H9 (cell line): Measurements from ENCODE around the gene LRRK2. TPM values are rescaled to one million over a fixed set of nuclear protein-coding genes. Genes with fewer than 3 reads are reported as not detected.

ENCODE experiments used
- DNase-seq: peaks from one replicate; pipeline ENCODE4 v3.0.0-alpha.2; 2017
- H2AFZ ChIP-seq: one replicate; pipeline ENCODE4 v1.6.1; 2013; ENCODE audit warnings: mild to moderate bottlenecking, low read length, control low read depth, moderate library complexity
- H2AK5ac ChIP-seq: 2 replicates; pipeline ENCODE4 v1.6.1; 2013; ENCODE audit warnings: low read length, control low read depth, mixed read lengths; ENCODE audit not compliant: insufficient read length
- H2BK120ac ChIP-seq: one replicate; pipeline ENCODE4 v1.6.1; 2013; ENCODE audit warnings: low read depth, mild to moderate bottlenecking, low read length, control low read depth, inconsistent platforms; ENCODE audit not compliant: poor library complexity, severe bottlenecking
- H2BK12ac ChIP-seq: 2 replicates; pipeline ENCODE4 v1.6.1; 2013; ENCODE audit warnings: low read length, control low read depth, mixed read lengths, low read depth; ENCODE audit not compliant: insufficient read length
- H2BK15ac ChIP-seq: 2 replicates; pipeline ENCODE4 v1.6.1; 2013; ENCODE audit warnings: low read depth, low read length, control low read depth
- H2BK20ac ChIP-seq: one replicate; pipeline ENCODE4 v1.6.1; 2013; ENCODE audit warnings: low read depth, mild to moderate bottlenecking, low read length, control low read depth, inconsistent platforms; ENCODE audit not compliant: poor library complexity, severe bottlenecking
- H2BK5ac ChIP-seq: 2 replicates; pipeline ENCODE4 v1.6.1; 2013; ENCODE audit warnings: low read length, control low read depth, mixed read lengths; ENCODE audit not compliant: insufficient read length
- H3K14ac ChIP-seq: 2 replicates; pipeline ENCODE4 v1.6.1; 2013; ENCODE audit warnings: low read length, control low read depth; ENCODE audit not compliant: insufficient read depth
- H3K18ac ChIP-seq: 2 replicates; pipeline ENCODE4 v1.6.1; 2013; ENCODE audit warnings: low read depth, mild to moderate bottlenecking, mixed read lengths, low read length, control low read depth; ENCODE audit not compliant: insufficient read length
- H3K23ac ChIP-seq: 2 replicates; pipeline ENCODE4 v1.6.1; 2013; ENCODE audit warnings: low read length, control low read depth, mixed read lengths, low read depth; ENCODE audit not compliant: insufficient read length
- H3K23me2 ChIP-seq: 2 replicates; pipeline ENCODE4 v1.6.1; 2013; ENCODE audit warnings: low read depth, mild to moderate bottlenecking, mixed read lengths, low read length, control low read depth; ENCODE audit not compliant: insufficient read length, poor library complexity, severe bottlenecking
- H3K27ac ChIP-seq: 2 replicates; pipeline ENCODE4 v1.5.1; 2013; ENCODE audit warnings: low read length, control low read depth, mixed read lengths, low read depth; ENCODE audit not compliant: insufficient read length
- H3K27me3 ChIP-seq: 2 replicates; pipeline ENCODE4 v1.6.1; 2013; ENCODE audit warnings: low read length, control low read depth, inconsistent platforms; ENCODE audit not compliant: insufficient read depth
- H3K4ac ChIP-seq: 2 replicates; pipeline ENCODE4 v1.6.1; 2013; ENCODE audit warnings: low read depth, mild to moderate bottlenecking, control low read depth, inconsistent platforms, low read length, moderate library complexity
- H3K4me1 ChIP-seq: 2 replicates; pipeline ENCODE4 v1.6.1; 2013; ENCODE audit warnings: low read length, control low read depth, inconsistent platforms; ENCODE audit not compliant: insufficient read depth
- H3K4me2 ChIP-seq: 2 replicates; pipeline ENCODE4 v1.6.1; 2013; ENCODE audit warnings: low read length, control low read depth, mixed read lengths; ENCODE audit not compliant: insufficient read length, insufficient read depth
- H3K56ac ChIP-seq: 2 replicates; pipeline ENCODE4 v1.6.1; 2013; ENCODE audit warnings: low read depth, mild to moderate bottlenecking, mixed read lengths, low read length, control low read depth; ENCODE audit not compliant: insufficient read length
- H3K79me1 ChIP-seq: 2 replicates; pipeline ENCODE4 v1.6.1; 2013; ENCODE audit warnings: low read depth, mild to moderate bottlenecking, moderate library complexity, low read length, control low read depth, inconsistent platforms; ENCODE audit not compliant: insufficient read depth, poor library complexity, severe bottlenecking
- H3K79me2 ChIP-seq: 2 replicates; pipeline ENCODE4 v1.6.1; 2013; ENCODE audit warnings: low read length, control low read depth, inconsistent platforms; ENCODE audit not compliant: insufficient read depth
- H3K9ac ChIP-seq: 2 replicates; pipeline ENCODE4 v1.6.1; 2013; ENCODE audit warnings: low read length, control low read depth, mixed read lengths; ENCODE audit not compliant: insufficient read length; ENCODE audit errors: extremely low read depth
- H3K9me3 ChIP-seq: one replicate; pipeline ENCODE4 v1.6.1; 2013; ENCODE audit warnings: low read depth, low read length, inconsistent platforms; ENCODE audit not compliant: control insufficient read depth
- H3T11ph ChIP-seq: one replicate; pipeline ENCODE4 v1.6.1; 2013; ENCODE audit warnings: mild to moderate bottlenecking, low read length, control low read depth, inconsistent platforms
- H4K20me1 ChIP-seq: one replicate; pipeline ENCODE4 v1.6.1; 2013; ENCODE audit not compliant: control insufficient read depth, insufficient read length, insufficient read depth
- H4K5ac ChIP-seq: 2 replicates; pipeline ENCODE4 v1.6.1; 2013; ENCODE audit warnings: low read depth, mild to moderate bottlenecking, mixed read lengths, low read length, control low read depth; ENCODE audit not compliant: insufficient read length
- H4K8ac ChIP-seq: replicated peaks from 2 replicates; pipeline ENCODE4 v1.6.1; 2013; ENCODE audit warnings: low read length, control low read depth, mixed read lengths, low read depth; ENCODE audit not compliant: insufficient read length
- H4K91ac ChIP-seq: 2 replicates; pipeline ENCODE4 v1.6.1; 2013; ENCODE audit warnings: low read depth, mild to moderate bottlenecking, moderate library complexity, mixed read lengths, low read length, control low read depth; ENCODE audit not compliant: insufficient read length
- H3K27ac Mint-ChIP-seq, 3 experiments: 2 replicates in 2 of 3; 3 replicates in 1 of 3; pipeline ENCODE4 v1.8.0; 2020 to 2021; ENCODE audit warnings: mixed read lengths in 3 of 3, mild to moderate bottlenecking in 1 of 3, moderate library complexity in 1 of 3
- H3K27me3 Mint-ChIP-seq: 2 replicates; pipeline ENCODE4 v1.8.0; 2021; ENCODE audit warnings: low read depth, mild to moderate bottlenecking, moderate library complexity, mixed read lengths
- H3K36me3 Mint-ChIP-seq, 3 experiments: 2 replicates in 2 of 3; 3 replicates in 1 of 3; pipeline ENCODE4 v1.8.0; 2020 to 2021; ENCODE audit warnings: low read depth in 3 of 3, mixed read lengths in 3 of 3; ENCODE audit not compliant: insufficient read depth in 1 of 3
- H3K4me1 Mint-ChIP-seq, 2 experiments: 2 replicates each; pipeline ENCODE4 v1.8.0; 2020; ENCODE audit warnings: mixed read lengths in 2 of 2
- H3K4me3 Mint-ChIP-seq, 2 experiments: 2 replicates in 1 of 2; 3 replicates in 1 of 2; pipeline ENCODE4 v1.8.0; 2020 to 2021; ENCODE audit warnings: mild to moderate bottlenecking in 2 of 2, mixed read lengths in 2 of 2, moderate library complexity in 1 of 2
- H3K9me3 Mint-ChIP-seq, 2 experiments: 2 replicates in 1 of 2; 3 replicates in 1 of 2; pipeline ENCODE4 v1.8.0; 2020; ENCODE audit warnings: mild to moderate bottlenecking in 2 of 2, mixed read lengths in 2 of 2, moderate library complexity in 1 of 2
- CTCF ChIP-seq: fragments of 200-600 bp; sonication (generic); conservative IDR thresholded peaks from 3 replicates; pipeline ENCODE4 v1.8.0; 2021; ENCODE audit warnings: antibody characterized with exemption, mild to moderate bottlenecking
- WGBS: extraction: QIAGEN DNeasy Blood & Tissue Kit; methylation state at CpG from one replicate; pipeline ENCODE4 v1.1.7; 2013; ENCODE audit warnings: missing lambda C conversion rate, low lambda C conversion rate, mixed read lengths; ENCODE audit not compliant: insufficient read length; ENCODE audit errors: extremely low coverage; 5-methylcytosine and 5-hydroxymethylcytosine counted together
- total RNA-seq: library from RNA; stranded (reverse); gene quantifications from 2 replicates; pipeline ENCODE4 v1.2.1, GENCODE V29; 2021

LRRK2 gene
- total RNA-seq, 1 experiment from 2014 or later: 0.17 TPM

GRCh38 chr12:40325349-40325960 is 100.7 kb downstream of the LRRK2 start:
- Histone ChIP-seq H3K4ac (no peak overlapping the region), H3K23me2 (no peaks in the 10 kb centered on the region), H3K79me2 (no peaks in the 10 kb centered on the region), H2BK5ac (no peak overlapping the region), H3K27ac (no peak overlapping the region), H2BK15ac (no peak overlapping the region), H2BK12ac (no peak overlapping the region), H3T11ph (no peak overlapping the region), H4K20me1 (no peaks in the 10 kb centered on the region), H3K79me1 (no peaks in the 10 kb centered on the region), H2BK120ac (no peak overlapping the region), H3K4me2 (no peak overlapping the region), H3K9ac (no peak overlapping the region), H2BK20ac (no peak overlapping the region), H3K9me3 (no peaks in the 10 kb centered on the region), H2AFZ (no peak overlapping the region), H3K4me1 (no peaks in the 10 kb centered on the region), H3K56ac (no peak overlapping the region), H3K18ac (no peak overlapping the region), H4K5ac (no peak overlapping the region), H3K27me3 (no peaks in the 10 kb centered on the region), H4K91ac (no peak overlapping the region), H2AK5ac (no peak overlapping the region), H3K14ac (no peak overlapping the region), H3K23ac (no peak overlapping the region), H4K8ac (no peak overlapping the region)
- Mint-ChIP-seq H3K4me3 (no peak overlapping the region), H3K4me1 (no peaks in the 10 kb centered on the region), H3K27ac (no peak overlapping the region), H3K36me3 (peaks cover 0 to 8% (median 4%) of the 10 kb centered on the region in 3 experiments; a peak in 3 of 7 replicates), H3K27me3 (no peaks in the 10 kb centered on the region), H3K9me3 (peaks cover 8 to 12% of the 10 kb centered on the region in 2 experiments)
- peak; percentile 44 for DNase-seq
- peak; percentile 81 for TF ChIP-seq CTCF
- no CpG with 5 or more reads among the region's 5 CpGs for WGBS
